ENCODE measurements around the gene NDRG2. TPM values are rescaled to one million over a fixed set of nuclear protein-coding genes. Genes with fewer than 3 reads are reported as not detected.
"Not testable (repeated sequence)": the region's sequence is repeated elsewhere in the genome, so short reads cannot be mapped to it uniquely, and the experiment has no call there.

The NDRG2 gene
- total RNA-seq, 1 donor from 2014 or later: 54.7 TPM

DNA sequence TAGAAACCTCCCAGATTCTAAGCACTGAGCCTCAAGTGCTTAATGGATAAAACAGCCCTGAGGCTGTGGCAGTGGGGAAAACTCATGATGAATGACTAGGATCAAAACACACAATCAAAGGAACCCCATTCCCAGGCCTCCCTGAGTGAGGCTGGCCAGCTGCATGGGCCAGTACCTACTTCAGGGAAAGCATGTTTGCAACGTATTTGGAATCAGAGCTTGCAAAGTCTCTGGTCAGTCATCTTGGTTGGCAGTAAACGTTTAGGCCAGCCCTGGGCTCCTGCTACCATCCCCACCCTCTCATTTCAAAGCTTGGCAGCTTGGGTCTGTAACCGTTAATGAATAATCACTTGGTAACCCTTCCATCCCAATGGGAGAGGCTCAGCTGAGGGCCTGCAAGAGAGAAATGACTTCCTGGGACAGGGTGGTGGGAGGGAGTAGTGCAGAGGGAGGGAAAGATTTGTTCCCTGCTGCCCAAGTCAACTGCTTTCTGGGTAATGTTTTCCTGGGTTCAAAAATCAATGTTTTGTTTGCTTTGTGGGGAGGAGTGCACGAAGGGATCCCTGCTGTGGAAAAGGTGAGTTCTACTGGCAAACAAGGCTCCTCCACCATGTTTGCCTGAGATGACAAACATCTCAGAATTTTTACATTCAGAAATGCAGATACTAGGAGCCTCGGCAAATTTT, 30.7 kb upstream of the NDRG2 start:
- ATAC-seq: no peak

DNA sequence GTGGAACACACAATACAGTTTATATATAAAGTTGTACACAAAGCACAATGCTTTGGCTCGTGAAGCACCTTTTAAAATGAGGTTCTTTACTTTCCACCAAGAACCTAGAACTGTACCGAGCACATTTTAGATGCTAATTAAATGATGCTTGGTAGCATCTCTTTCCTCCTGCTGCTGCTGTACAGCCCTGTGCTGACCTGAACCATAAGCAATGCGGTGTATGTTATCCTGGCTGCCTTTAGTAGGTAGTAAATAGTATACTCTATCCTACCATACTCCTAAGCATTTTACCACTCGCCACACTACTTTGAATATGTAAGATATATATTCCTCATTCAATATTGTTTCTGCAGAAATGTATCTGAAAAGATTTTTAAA, 29.9 kb upstream of the NDRG2 start:
- no peak for ATAC-seq

DNA sequence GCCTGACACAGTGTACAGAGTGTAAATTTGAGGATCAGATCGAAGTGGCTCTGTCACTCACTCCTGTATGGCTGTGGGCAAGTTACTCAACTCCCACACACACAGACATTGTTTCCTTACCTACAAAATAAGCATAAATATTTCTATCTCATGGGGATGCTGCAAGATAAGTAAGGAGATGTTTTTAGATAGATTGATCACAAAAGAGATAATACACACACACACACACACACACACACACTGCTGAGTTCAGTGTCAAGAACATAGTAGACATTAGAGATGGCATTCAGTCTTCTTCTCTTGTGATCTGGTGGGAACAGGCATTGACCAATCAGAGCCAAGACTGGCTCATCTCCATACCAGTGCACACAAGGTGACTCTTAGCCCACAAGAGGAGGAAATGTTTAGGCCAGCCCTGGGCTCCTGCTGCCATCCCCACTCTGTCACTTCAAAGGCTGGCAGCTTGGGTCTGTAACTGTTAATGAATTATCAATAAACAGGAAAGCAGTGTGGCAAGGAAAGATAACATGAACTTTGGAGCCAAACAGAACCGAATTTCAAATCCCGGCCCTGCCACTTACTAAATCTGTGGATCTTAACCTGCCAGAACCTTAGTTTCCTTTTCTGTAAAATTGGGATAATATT, 29.4 kb upstream of the NDRG2 start:
- peak; percentile 10 for ATAC-seq

DNA sequence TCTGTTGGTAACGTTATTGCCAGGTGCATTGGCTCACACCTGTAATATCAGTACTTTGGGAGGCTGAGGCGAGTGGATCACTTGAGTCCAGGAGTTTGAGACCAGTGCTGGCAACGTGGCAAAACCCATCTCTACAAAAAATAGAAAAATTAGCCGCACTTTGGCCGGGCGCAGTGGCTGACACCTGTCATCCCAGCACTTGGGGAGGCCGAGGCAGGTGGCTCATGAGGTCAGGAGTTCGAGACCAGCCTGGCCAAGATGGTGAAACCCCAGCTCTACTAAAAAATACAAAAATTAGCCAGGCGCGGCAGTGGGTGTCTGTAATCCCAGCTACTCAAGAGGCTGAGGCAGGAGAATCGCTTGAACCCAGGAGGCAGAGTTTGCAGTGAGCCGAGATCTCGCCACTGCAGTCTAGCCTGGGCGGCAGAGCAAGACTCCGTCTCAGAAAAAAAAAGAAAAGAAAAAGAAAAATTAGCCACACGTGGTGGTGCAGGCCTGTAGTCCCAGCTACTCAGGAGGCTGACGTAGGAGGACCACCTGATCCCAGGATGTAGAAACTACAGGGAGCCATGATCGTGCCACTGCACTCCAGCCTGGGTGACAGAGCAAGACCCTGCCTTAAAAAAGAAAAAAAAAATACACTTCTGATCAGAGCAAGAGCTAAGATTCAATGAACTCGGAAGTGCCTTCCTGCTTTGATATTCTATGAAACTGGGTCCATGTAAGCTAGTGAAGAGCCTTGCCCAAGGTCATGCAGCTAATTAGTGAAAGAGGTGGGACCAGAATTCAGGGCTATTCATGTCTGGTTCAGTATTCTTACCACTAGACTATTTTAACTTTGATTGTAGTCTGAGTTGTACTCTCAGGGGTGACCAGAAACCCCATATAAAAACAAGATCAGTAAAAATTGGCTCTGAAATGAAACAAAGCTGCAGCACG, 28.6 kb upstream of the NDRG2 start:
- no peak for ATAC-seq

DNA sequence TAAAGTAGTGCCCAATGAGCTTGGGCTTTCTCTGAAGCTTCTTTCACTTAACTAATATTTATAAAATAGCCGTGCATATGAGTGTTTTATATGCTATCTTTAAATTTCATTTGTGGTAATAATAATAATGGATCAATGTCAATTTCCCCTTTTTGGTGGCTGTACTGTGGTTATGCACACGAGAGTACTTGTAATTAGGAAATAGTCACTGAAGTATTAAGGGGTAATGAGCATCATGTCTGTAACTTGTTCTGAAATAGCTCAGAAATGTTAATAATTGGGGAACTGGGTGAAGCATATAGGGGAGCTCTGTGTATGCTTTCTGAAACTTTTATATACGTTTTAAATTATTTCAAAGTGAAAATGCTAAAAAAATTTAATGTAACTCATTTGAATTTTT, 25.7 kb upstream of the NDRG2 start:
- no peak for ATAC-seq

DNA sequence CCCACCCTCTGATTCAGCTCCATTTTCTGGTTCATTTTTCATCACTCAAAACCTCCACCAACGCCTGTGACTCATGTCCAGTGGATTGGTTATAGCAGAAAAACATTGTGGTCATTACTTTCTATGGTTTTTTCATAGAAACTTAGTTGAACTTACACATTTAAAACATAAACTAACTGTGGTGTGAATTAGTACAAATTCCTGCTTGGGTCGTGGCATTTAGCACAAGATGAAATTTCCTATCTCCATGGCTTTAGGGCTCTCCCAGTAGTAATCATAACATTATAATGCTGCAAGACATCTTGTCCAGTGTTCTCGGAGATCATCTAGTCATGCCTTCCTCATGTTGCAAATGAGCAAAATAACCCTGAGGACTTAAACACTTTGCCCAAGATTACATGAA, 24.4 kb upstream of the NDRG2 start:
- no peak for ATAC-seq

DNA sequence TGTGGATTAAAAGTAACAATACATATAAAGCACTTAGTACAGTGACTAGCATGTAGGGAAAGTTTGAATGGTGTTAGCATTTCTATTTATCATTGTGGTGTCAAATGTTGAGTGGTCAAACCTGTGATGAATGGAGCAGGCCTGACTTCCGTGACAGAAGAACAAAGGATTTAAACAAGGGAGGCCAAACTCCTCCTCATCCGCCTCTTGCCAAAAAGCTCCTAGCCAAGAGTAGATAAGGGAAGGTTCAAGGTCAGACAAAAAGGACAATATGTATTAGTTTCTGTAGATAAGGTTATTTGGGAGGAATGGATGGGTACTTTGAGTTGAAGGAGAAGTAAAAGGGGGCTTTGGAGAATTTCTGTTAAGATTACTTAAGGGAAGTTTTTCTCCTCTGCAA, 23.8 kb upstream of the NDRG2 start:
- no peak for ATAC-seq

DNA sequence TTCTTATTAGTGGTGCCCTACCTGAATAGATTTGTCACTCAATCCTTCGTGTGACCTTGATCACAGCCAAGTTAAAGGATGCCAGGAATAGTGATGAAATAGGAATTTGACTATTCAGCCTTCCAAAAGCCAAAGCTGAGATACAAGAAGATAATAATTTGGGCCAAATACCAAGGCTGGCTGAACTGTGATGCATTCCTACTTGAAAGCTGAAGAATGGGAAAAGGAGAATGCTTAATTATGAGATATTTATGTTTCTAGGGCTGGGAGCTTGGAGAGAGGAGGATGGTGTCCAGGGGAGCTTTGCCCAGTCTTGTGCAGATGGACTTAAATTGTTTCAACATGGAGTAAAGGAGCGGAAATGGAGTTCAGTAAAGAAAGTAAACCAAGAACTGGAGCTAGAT, 22.5 kb upstream of the NDRG2 start:
- no peak for ATAC-seq

DNA sequence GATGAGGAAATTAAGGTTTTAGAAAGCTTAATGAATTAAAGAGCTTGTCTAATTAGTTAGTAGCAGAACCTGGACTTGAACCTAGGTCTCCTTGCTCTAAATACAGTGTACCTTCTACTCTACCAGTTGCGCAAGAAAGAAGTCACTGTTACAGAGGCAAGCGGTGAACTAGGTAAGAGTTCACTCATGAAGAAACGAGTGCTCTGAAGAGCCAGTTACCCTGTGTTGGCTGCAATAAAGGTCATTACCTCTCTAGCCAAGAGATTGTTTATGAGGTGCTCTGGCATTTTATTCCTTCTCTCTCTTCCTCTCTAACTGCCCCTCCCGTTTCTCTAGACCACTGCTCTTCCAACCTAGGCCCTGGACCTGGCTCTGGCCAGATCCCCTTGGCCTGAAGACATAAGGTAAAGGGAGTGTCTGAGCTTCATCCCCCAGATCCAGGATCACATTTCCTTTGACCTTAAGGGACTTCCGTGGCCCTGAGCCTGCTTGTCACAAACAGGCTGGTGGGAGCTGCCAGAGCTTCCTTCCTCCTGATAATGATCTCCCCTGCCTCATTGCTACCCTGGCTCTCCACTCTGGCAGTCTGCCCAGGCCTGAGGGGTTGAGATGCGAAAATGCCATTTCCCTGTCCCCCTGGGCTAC, 19.2 kb upstream of the NDRG2 start:
- ATAC-seq: no peak

DNA sequence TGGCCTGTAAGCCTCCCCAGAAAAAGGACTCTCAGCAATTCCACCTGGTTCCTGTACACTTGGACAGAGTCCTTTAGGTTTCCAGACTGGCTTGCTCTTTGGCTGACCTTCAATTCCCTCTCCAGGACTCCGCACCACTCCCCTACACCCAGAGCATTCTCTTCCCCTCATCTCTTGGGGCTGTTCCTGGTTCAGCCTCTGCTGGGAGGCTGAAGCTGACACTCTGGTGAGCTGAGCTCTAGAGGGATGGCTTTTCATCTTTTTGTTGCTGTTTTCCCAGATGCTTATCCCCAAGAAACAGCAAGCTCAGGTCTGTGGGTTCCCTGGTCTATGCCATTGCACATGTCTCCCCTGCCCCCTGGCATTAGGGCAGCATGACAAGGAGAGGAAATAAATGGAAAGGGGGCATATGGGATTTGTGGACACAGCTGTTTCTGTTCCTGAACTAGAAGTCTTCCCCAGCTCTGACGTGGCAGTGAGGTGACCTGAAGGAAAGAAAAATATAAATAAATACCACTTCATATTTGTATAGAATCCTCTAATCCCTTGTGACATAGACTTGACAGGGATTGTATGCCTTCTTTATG, 18.6 kb upstream of the NDRG2 start:
- no peak for ATAC-seq

DNA sequence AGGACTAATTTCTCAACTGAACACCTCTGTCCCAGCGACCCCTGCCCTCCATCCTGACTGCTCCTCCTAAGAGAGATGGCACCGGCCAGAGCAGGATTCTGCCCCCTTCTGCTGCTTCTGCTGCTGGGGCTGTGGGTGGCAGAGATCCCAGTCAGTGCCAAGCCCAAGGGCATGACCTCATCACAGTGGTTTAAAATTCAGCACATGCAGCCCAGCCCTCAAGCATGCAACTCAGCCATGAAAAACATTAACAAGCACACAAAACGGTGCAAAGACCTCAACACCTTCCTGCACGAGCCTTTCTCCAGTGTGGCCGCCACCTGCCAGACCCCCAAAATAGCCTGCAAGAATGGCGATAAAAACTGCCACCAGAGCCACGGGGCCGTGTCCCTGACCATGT, 18.1 kb upstream of the NDRG2 start:
- peak; percentile 25 for ATAC-seq

DNA sequence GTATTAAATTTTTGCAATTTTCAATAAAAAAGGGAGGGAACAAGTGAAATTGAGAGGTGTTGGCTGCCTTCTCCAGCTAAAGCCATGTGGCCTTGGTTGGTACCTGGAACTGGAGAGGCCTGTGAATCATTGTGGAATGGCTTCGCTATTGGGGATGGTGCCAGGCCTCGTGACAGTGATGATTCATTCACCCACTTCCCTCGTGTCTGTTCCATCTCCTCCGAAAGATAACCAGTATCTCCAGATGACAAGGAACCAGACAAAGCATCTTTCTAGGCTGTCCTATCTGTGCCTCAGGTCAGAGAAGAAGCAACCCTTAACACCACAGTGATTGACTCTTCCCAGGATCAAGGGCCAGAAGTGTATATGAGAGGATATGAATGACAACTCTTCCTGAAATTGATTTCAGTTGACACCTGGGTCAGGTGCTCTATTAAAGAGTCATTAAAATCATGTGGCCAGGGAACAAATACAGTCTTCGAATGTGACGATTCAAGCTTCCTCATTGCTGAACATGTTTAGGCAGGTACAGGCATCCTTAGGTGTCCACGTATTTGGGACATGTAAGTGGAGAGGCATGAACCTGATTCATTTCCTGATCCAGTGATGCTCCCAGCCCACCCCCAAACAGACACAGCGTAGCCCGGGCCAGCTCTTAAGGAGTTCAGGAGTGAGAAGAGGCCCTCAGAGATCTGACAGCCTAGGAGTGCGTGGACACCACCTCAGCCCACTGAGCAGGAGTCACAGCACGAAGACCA, 17.0 kb upstream of the NDRG2 start, which contains the start of gene RNASE7:
Gene RNASE7, plus strand, starts transcription at position 687 of the 758 bp plus-strand sequence. CDS start 631 bp downstream, outside the sequence.
- peak; percentile 85 for ATAC-seq

DNA sequence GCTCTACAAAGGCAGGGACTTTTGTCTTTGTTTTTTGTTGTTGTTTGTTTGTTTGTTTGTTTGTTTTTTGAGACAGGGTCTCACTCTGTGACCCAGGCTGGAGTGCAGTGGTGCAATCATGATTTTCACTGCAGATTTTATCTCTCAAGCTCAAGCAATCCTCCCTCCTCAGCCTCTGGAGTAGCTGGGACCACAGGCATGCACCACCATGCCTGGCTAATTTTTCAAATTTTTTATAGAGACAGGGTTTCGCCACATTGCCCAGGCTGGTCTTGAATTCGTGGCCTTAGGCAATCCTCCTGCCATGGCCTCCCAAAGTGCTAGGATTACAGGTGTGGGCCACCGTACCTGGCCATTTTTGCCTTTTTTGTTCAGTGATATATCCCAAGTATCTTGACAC, 16.1 kb upstream of the NDRG2 start:
- ATAC-seq: not testable (repeated sequence)

DNA sequence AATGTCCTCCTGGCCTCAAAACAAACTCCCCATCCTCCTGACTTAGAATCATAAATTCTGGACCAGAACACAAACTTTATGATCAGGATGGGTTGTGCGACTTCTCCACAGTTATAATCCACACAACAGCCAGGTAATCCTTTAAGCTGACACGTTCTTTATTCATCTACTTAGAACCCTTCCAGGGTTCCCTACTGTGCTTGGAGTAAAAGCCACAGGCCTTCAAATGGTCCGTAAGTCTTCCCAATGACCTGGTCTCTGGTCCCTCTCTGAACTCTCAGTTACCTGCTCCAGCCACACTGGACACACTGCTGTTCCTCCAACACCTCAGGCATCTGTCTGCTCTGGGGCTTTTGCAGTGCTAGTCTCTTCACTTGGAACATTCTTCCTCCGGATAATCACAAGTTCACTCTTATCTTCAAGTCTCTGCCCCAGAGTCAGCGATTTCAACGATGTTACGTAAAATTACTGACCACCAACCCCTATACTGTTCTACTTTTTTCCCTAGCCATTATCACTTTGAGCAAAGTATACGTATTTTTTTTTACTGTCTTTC, 15.6 kb upstream of the NDRG2 start:
- no peak for ATAC-seq

DNA sequence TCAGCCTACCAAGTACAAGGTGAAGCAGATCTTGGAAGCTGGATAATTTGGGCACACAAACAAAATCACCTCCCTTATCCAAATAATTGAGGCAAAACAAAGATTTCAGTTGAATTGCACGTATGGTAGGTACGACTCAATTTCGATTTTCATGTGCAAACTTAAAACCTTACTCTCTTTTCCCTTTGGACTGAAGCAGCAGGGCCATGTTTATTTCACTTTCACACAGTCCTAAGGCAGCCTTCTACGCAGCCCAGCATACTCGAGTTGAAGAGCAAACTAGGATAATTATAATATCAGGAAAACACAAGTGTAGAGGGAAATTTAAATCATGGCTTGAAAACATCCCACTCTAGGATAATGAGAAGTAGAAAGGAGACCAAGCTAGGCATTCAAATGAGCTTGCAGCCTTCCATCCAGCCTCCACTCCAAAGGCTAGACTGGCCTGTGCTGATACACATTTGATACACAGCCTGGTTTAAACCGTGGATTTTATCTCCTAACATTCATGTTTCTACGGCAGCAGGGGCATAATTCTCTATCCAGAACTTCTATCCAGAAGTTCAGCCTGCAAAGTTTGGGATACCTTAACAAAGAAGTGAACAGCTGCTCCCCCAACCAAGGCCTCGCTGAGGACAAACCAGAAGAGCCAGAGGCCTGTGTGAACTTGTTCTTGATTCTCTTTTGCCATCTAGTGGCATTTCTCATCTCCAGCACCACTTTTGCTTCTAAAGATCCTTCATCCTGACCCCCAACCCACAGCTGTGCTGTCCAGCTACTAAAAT, 14.9 kb upstream of the NDRG2 start:
- peak; percentile 33 for ATAC-seq

DNA sequence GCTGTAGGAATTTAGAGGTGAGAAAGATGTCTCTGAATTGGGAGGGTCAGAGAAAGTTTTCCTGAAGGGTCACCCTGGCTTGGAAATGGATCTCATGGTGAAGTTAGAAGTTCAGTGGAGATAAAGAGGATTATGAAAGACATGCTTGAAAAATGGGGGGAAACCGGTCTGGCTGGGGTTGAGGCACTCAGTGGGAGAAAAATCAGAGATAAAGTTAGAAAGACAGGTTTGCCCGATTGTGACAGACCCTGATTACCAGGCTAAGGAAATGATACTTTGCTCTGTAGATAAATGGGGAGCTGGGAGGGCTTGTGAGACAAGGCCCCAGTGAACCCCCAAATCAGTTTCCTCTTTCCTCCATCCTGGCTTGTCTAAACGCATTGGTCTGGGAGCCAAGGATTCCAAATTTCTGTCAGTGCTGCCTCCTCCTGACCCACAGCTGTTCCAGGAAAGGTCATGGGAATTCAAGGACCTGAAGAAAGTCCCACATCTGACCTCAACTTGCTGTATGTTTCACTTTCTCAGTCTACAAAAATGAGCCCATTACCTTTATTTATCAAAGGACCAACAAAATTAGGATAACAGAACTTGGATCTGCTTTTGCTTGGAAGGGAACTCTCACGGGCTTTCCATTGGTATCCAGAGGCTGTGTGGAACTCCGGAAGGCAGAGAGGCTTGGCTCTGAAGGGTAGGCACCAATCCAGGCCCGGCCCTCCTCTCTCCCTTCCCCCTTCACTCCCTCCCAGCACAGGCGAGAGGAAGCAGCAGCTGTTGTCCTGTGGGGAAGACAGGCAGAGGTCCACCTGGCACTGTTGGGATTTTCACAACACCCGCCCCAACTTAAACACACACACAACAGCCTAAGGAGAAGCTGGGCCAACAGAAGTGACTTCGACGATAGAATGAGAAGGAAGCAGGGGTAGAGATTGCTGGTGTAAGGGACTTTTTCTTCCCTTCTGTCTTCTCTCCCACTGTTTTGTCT, 13.9 kb upstream of the NDRG2 start:
- peak; percentile 30 for ATAC-seq

DNA sequence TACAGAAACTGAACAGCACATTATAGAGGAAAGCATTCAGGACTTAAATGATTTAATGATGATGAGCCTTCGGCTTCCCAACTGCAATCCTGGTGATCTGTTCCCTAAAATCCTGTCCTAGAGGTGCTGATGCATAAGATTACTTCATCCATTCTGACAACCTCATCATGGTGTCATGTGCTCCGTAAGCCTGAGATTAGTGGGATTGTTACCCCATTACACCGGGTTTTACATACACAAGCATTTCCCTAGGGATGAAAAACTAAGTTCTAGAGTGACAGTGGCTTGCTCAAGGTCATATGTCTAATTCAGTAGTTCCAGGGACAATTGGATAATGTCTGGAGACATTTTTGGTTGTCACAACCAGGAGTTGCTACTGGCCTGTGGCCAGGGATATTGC, 12.3 kb upstream of the NDRG2 start:
- ATAC-seq: no peak

DNA sequence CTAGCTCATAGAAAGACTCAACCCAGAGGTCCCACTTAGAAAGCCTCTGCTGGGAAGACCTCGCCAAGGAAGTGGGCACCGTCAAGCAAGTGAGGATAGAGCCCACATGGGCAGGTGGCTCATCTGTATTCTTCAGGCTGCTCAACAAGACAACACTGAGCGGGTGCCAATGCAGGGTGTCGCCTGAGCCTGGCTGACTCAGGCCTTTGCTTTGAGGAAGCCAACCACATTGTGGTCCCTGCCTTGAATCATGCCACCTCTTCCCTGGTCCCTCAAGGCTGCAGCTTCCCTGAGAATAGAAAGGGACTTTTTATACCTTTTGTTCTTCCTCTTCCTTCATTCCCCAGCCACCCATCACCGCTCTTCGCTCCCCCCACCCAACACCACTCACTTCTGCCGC, 11.9 kb upstream of the NDRG2 start:
- peak; percentile 73 for ATAC-seq

DNA sequence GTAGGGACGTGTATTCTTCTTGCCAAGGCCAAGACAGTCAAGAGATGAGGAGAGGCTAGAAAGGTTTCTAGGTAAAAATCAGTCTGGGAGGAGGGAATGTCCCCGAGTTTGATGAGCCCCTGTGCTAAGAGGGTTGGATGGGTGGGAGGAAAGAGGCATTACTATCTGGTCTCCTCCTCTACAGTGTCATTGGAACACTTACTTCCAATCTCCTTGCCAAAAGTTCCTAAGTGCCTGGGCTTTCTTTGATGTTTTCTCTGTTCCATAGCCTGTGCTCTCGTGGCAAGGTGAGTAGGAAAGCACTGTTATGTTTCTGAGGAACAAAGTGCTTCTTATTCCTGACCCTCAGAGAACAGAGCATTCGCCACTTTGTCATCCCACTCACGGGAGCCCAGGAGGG, 9.8 kb upstream of the NDRG2 start, which contains the start of gene RNASE13:
Gene RNASE13, minus strand, starts transcription at position 101 of the 400 bp plus-strand sequence. CDS start 519 bp downstream, outside the sequence.
- no peak for ATAC-seq

Data from esophagus mucosa (tissue), 1 donor.